Activated T-helper 2 cell treated with anti-CD3 and anti-CD28 coated beads, Interferon-gamma antibody, Interleukin-2, Interleukin-4, amounts not matched to agents 10 μg/mL and 5 μg/mL and 100 μg/mL, durations not matched to agents 14 hours and 24 hours and 36 hours (primary cell): ENCODE data around the gene SLC26A6. TPM values are rescaled to one million over a fixed set of nuclear protein-coding genes. Genes with fewer than 3 reads are reported as not detected.

Experiments
- DNase-seq: peaks from one replicate; pipeline ENCODE4 v3.0.0; 2021; ENCODE audit warnings: low spot score
- H3K27ac Mint-ChIP-seq: one replicate; pipeline ENCODE4 v1.8.0; 2021; ENCODE audit warnings: mixed read lengths
- H3K27me3 Mint-ChIP-seq: one replicate; pipeline ENCODE4 v1.8.0; 2021; ENCODE audit warnings: low read depth, mixed read lengths
- H3K36me3 Mint-ChIP-seq: one replicate; pipeline ENCODE4 v1.8.0; 2021; ENCODE audit warnings: low read depth, mixed read lengths
- H3K4me1 Mint-ChIP-seq: one replicate; pipeline ENCODE4 v1.8.0; 2021; ENCODE audit warnings: low read depth, mixed read lengths
- H3K4me3 Mint-ChIP-seq: one replicate; pipeline ENCODE4 v1.8.0; 2021; ENCODE audit warnings: low read depth, mild to moderate bottlenecking, moderate library complexity, mixed read lengths
- H3K9me3 Mint-ChIP-seq: one replicate; pipeline ENCODE4 v1.8.0; 2021; ENCODE audit warnings: mixed read lengths
- intact Hi-C: fragments of 100-400 bp; cut with micrococcal nuclease; formaldehyde crosslinking; loops from one replicate; pipeline ENCODE4 v1.15.1; 2023
- total RNA-seq: library from RNA; stranded (reverse); gene quantifications from 2 replicates; pipeline ENCODE4 v1.2.3, GENCODE V29; 2022

Gene SLC26A6
- total RNA-seq, 1 donor from 2014 or later: 89.6 TPM

DNA sequence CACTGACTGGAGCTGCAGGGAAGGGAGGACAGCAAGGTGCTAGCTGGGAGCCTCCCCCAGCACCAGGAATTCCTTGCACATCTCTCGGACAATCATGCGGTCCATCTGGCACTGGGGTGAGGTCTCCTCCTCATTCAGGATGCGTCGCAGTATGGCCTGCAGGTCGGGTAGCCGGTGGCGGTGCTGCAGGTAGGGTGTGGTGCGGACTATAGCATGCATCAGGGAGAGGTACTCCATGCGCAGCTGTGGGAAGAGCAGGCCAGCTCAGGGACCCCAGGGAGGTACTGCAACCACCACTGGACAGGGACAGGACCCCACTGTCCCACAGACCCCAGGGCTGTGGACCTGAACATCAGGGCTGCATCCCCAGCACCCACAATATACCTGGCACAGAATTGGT lies 39.2 kb upstream of the SLC26A6 start:
- Mint-ChIP-seq H3K36me3 (peaks cover 54% of the 10 kb centered on the region), H3K4me1 (no peaks in the 10 kb centered on the region), H3K27me3 (no peaks in the 10 kb centered on the region), H3K4me3 (no peak overlapping the region), H3K27ac (no peak overlapping the region), H3K9me3 (no peaks in the 10 kb centered on the region)
- intact Hi-C loops: no loop called here
- DNase-seq: no peak

DNA sequence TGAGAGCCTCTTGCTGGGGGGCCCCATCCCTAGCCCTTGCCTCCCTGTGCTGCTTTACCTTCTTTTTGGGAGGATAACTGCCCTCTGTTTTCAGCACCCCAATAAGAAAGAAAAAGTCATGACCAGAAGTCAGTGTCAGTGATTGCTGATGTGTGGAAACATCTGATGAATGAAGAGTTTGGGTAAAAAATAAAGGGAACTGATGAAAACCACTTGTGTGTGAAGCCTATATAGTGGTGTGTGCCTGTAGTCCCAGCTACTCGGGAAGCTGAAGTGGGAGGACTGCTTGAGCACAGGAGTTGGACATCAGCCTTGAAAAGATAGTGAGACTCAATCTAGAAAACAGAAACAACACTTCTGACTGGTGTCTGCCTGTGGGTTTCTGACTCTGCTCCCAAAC lies 37.3 kb upstream of the SLC26A6 start:
- DNase-seq: no peak
- Mint-ChIP-seq H3K9me3 (no peaks in the 10 kb centered on the region), H3K27me3 (no peaks in the 10 kb centered on the region), H3K4me1 (no peaks in the 10 kb centered on the region), H3K27ac (no peak overlapping the region), H3K4me3 (no peak overlapping the region), H3K36me3 (peaks cover 43% of the 10 kb centered on the region)
- intact Hi-C loops: no loop called here

DNA sequence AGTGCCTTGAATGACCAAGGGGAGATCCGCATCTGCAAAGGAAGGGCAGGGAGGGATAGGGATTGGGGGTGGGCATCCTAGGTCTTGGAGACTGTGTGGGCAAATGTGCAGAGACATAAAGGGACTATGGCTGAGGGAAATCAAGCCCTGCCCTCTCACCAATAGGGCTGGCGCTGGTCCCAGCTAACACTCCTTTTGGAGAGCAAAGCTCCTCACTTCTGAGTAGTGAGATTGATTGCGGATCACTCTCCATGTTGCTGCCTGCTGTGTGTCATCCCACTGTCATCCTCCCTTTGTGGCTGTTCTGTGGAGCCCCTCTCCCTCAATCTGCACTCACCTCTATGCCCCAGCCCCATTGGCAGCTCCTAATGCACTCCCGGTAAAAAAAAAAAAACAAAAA lies 29.7 kb upstream of the SLC26A6 start:
- no peak for DNase-seq
- no peaks in the 10 kb centered on the region for H3K9me3 Mint-ChIP-seq
- peaks cover 10% of the 10 kb centered on the region for H3K4me1 Mint-ChIP-seq
- H3K27me3 Mint-ChIP-seq: peaks cover 7% of the 10 kb centered on the region
- peaks cover 14% of the 10 kb centered on the region for H3K36me3 Mint-ChIP-seq
- H3K4me3 Mint-ChIP-seq: no peak overlapping the region
- intact Hi-C loops: loop anchor here (1.0 to 5.0 kb wide), 3 partner anchors 9 to 252 kb away; partner anchors contain the start of genes ARIH2 and NCKIPSD
- H3K27ac Mint-ChIP-seq: no peak overlapping the region

DNA sequence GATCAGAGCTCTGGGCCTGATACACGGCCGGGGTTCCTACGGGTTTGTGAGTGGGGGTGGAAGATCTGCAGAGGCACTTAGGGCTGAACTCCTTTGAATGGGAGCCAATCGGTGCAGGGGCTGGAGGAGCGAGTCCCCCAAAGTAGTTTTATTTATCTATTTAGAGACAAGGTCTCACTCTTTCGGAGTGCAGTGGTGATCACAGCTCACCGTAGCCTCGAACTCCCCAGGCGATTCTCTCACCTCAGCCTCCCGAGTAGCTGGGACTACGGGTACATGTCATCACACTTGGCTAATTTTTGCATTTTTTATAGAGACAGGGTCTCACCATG lies 29.0 kb upstream of the SLC26A6 start:
- H3K27ac Mint-ChIP-seq: peak overlapping the region; percentile 99
- H3K27me3 Mint-ChIP-seq: peaks cover 8% of the 10 kb centered on the region
- H3K4me3 Mint-ChIP-seq: peak overlapping the region; percentile 90
- no peak for DNase-seq
- peaks cover 14% of the 10 kb centered on the region for H3K36me3 Mint-ChIP-seq
- H3K9me3 Mint-ChIP-seq: no peaks in the 10 kb centered on the region
- peaks cover 10% of the 10 kb centered on the region for H3K4me1 Mint-ChIP-seq
- intact Hi-C loops: loop anchor here (1.0 to 5.0 kb wide), 3 partner anchors 8 to 253 kb away; partner anchors contain the start of genes ARIH2 and NCKIPSD

DNA sequence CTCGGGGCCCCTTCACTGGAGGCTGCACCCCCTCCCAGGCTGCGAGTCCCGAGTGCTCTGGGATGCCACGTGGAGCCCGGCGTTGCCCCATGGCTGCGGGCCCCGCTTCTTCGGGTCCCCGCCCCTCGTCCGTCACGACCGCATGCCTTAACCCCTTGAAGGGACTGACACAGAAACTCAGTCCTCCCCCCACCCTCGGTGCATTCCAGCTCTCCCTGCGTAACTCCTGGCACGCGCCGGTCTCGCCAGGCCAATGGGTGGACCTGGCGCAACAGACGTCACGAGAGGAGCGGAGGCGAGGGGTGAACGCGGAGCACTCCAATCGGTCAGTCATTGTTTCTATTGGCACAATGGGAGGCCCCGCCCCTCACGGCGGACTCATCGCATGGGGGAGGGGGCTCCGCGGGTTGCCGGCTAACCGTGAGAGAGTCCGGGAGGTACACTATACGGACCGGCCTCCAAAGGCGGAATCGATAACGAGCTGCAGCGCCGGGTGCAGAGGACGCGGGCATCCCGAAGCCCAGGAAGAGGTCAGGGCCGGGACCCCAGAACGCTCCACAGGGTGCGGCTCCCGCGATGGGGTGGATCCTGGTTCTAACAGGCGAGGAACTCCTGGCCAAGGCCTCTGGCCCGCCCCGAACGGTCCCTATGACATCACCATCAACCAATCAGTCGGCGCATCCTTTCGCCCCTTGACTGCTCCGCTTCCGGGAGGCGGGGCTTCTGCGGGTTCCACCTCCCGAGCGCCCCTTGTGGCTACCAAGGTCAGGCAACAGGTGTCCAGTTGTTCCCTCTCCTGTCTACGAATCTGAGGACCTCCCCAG lies 28.4 kb upstream of the SLC26A6 start:
- H3K4me3 Mint-ChIP-seq: peak overlapping the region; percentile 90
- peaks cover 8% of the 10 kb centered on the region for H3K27me3 Mint-ChIP-seq
- peak overlapping the region; percentile 99 for H3K27ac Mint-ChIP-seq
- peaks cover 14% of the 10 kb centered on the region for H3K36me3 Mint-ChIP-seq
- intact Hi-C loops: loop anchor here (1.0 to 5.0 kb wide), 6 partner anchors 7 to 254 kb away; partner anchors contain the start of genes ARIH2, IP6K2 and NCKIPSD
- DNase-seq: peak; percentile 94
- H3K9me3 Mint-ChIP-seq: no peaks in the 10 kb centered on the region
- H3K4me1 Mint-ChIP-seq: peaks cover 10% of the 10 kb centered on the region

DNA sequence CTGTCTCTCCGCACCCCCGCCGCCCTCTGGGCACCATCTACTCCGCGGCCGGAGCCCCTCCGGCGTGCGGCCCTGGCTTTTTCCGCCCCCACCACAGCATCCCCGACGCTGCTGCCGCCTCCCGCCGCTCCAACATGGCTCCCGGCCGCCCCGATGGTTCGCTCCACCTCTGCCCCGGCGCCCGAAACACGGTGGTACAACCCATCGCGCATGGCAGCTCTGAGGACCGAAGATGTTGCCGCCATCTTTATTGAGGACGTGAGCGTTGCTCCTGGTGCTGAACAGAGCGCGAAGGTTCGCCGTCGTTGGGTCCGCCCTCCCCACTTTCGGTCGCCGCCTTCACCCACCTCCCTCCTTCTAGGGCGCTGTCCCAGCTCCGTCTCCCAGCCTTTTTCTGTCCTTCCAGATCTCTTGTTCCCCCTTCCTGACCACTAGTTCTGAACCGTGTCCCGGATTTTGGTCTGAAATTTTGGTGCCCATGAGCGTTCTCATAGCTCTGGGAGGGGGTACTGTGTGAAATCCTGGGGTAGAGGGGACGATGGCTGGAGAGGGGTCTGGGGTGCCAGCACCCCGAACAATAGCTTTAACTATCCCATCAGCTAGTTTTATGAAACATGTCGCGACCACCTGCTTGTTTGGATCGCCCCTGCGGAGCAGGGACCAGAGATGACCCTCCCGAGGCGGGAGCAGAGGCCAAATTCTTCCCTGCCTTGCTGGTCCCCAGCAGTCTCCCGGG lies 27.7 kb upstream of the SLC26A6 start, which contains the start of gene CELSR3:
TSS of gene CELSR3 (minus strand) at position 134 of the 736 bp plus-strand sequence. CDS start 252 bp downstream, outside the sequence.
- Mint-ChIP-seq H3K27me3 (peaks cover 8% of the 10 kb centered on the region), H3K27ac (peak within 1 kb of the TSS; percentile 99), H3K36me3 (peaks cover 9% of the 10 kb centered on the region), H3K4me3 (peak within 1 kb of the TSS; percentile 90), H3K9me3 (no peaks in the 10 kb centered on the region), H3K4me1 (peaks cover 10% of the 10 kb centered on the region)
- intact Hi-C loops: loop anchor here (1.0 to 5.0 kb wide), 4 partner anchors 54 to 254 kb away; partner anchors contain the start of genes ARIH2 and IP6K2
- DNase-seq: peak; percentile 78

DNA sequence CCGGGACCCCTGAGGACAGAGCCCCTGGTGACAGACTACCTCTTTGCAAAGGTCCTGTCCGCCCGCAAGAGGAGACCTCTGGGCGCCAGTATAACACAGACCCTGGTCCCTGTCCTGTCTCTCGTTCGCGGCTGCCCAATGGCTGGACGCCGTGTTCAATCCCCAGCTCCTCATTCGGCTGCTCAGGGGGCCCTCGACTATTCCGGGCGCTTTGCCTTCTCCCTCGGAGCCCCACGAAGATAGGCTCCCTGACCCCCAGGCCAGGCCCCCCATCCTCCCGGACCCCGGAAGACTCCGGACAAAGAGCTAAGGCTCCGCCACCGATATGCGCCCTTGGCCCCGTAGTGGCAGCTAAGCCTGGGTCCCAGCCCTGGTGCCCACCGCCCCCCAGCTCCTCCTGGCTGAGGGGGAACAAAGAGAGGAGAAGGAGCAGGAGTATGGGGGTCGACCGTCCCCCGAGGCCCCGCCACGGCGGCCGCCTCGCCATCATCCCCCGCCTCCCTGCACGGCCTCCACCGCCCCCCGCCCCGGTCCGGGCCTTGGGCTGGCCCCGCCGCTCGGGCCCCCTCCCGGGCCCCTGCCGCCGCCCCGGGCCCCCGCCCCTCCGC lies 27.0 kb upstream of the SLC26A6 start:
- intact Hi-C loops: loop anchor here (2.0 to 5.0 kb wide), 2 partner anchors 189 to 255 kb away; partner anchors contain the start of gene ARIH2
- DNase-seq: no peak
- Mint-ChIP-seq H3K27me3 (peaks cover 8% of the 10 kb centered on the region), H3K36me3 (peaks cover 8% of the 10 kb centered on the region), H3K4me1 (peaks cover 10% of the 10 kb centered on the region), H3K9me3 (no peaks in the 10 kb centered on the region), H3K4me3 (peak overlapping the region; percentile 46), H3K27ac (no peak overlapping the region)

DNA sequence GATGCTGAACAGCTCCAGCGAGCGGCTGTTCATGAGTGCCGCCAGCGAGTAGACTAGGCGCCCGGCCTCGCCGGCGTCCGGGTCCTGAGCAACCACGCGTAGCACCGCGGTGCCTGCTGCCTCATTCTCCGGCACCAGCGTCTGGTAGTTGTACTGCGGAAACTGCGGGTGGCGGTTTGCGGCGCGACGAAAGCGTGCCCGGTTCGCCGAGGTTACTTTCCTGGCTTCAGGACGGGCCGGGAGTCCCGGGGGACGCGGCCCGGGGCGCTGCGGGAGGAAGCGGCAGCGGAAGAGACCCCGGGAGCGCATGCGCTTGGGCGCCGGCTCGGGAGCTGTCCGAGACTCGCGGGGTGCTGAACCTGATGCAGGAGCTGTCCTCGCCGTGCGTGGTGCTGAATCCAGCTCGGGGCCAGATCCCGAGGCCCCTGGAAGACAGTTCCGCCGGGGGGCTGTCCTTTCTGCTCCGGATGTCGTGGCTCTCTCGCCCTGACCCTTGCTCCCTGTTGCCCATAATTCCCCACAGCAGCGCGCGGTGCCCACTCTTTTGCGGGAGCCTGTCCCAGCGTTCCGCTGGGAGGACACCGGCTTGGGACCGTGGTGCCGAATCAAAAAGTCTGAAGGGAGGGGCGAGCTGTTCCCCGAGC lies 26.4 kb upstream of the SLC26A6 start:
- Mint-ChIP-seq H3K4me1 (peaks cover 10% of the 10 kb centered on the region), H3K27me3 (peaks cover 8% of the 10 kb centered on the region), H3K27ac (no peak overlapping the region), H3K4me3 (peak overlapping the region; percentile 46), H3K9me3 (no peaks in the 10 kb centered on the region), H3K36me3 (peaks cover 8% of the 10 kb centered on the region)
- intact Hi-C loops: loop anchor here (2.0 to 5.0 kb wide), 2 partner anchors 189 to 256 kb away; partner anchors contain the start of gene ARIH2
- DNase-seq: peak; percentile 78

DNA sequence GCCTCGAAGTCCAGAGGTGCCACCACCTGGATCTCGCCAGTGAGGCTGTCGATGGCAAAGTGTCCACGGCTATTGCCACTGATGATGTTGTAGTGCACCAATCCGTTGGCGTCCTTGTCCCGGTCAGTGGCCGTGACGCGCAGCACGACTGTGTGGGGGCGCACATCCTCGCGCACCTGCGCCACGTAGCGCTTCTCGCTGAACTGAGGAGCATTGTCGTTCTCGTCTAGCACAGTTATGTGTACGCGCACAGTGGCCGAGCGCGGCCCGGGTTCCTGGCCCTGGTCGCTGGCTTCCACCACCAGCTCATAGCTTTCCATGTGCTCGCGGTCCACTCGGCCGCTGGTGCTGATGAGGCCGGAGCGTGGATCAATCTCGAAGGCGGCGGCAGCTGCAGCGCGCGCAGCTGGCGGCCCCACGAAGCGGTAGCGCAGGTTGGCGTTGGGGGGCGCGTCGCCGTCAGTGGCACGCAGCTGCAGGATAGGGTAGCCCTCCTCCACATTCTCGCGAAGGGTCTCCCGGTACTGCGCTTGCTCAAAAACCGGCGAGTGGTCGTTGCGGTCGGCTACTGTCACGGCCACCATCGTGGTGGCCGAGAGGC lies 25.6 kb upstream of the SLC26A6 start:
- Mint-ChIP-seq H3K27ac (no peak overlapping the region), H3K27me3 (peaks cover 8% of the 10 kb centered on the region), H3K4me1 (peaks cover 10% of the 10 kb centered on the region), H3K4me3 (no peak overlapping the region), H3K36me3 (peaks cover 3% of the 10 kb centered on the region), H3K9me3 (no peaks in the 10 kb centered on the region)
- no peak for DNase-seq
- intact Hi-C loops: loop anchor here (5.0 kb wide), 1 partner anchor 256 kb away; the partner anchor contains the start of gene ARIH2

DNA sequence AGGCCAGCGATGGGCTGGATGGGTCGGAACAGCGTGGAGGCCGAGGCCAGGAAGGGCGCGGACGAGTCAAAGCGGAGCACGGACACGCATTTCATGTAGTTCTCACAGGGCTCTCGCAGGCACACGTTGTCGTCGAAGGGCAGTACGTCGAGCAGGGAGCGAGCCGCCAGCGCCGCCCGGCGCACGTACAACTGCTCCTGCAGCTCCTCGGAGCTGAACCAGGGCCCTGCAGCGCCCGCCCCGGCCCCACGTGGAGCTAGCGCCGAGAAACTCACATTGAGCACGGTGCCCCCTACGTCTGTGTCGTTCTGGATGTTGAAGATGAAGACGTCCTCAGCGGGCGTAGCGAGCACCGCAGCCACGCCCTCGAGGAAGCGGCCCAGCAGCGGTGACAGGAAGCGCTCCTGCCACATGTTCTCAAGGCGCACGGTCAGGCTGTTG lies 21.6 kb upstream of the SLC26A6 start:
- DNase-seq: peak; percentile 30
- intact Hi-C loops: loop anchor here (1.0 to 5.0 kb wide), 4 partner anchors 7 to 470 kb away; partner anchors contain the start of genes CDC25A and SLC26A6
- Mint-ChIP-seq H3K27me3 (peaks cover 4% of the 10 kb centered on the region), H3K4me1 (peaks cover 6% of the 10 kb centered on the region), H3K4me3 (peak overlapping the region; percentile 75), H3K36me3 (peaks cover 13% of the 10 kb centered on the region), H3K27ac (peak overlapping the region; percentile 64), H3K9me3 (no peaks in the 10 kb centered on the region)

DNA sequence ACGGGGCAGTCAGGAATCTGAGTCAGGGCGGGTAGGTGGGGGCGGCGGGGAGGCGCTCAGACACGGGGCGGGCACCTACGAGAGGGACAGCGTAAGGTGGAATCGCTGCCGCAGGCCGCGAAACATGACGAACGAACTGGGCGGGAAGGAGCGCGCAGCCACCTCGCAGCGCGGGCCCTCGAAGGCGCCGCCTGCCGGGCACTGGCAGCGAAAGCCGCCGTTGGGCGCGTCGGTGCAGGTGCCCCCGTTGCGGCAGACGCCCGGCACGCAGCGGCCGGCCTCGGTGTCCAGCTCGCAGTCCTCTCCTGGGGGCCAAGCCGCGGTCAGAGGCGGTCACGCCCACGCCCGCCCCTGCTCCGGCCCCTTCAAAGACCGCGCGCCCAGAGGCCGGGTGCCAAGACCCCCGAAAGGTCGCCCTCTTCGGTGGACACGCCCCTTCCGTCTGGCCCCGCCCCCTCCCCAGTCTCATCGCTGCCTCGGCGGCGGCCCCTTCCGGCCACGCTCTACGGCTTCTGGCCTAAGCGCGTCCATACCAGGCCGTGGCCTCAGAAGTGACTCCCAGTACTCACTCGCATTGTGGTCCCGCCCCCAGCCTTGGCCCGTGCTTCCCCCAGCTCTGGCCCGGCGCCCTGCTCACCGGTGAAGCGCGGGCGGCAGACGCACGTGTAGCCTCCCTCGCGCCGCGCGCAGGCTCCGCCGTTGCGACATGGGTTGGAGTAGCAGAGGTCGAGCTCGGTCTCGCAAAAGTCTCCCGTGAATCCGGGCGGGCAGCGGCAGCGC lies 21.0 kb upstream of the SLC26A6 start:
- H3K27ac Mint-ChIP-seq: peak overlapping the region; percentile 89
- peaks cover 1% of the 10 kb centered on the region for H3K27me3 Mint-ChIP-seq
- H3K4me1 Mint-ChIP-seq: peaks cover 5% of the 10 kb centered on the region
- H3K36me3 Mint-ChIP-seq: peaks cover 13% of the 10 kb centered on the region
- no peaks in the 10 kb centered on the region for H3K9me3 Mint-ChIP-seq
- intact Hi-C loops: loop anchor here (1.0 to 5.0 kb wide), 4 partner anchors 8 to 469 kb away; partner anchors contain the start of genes CDC25A and SLC26A6
- peak; percentile 82 for DNase-seq
- peak overlapping the region; percentile 80 for H3K4me3 Mint-ChIP-seq
